Heart left ventricle (tissue), 16 donors: ENCODE data around the gene AGAP2. TPM values are rescaled to one million over a fixed set of nuclear protein-coding genes. Genes with fewer than 3 reads are reported as not detected.
"Not testable (repeated sequence)": the region's sequence is repeated elsewhere in the genome, so short reads cannot be mapped to it uniquely, and the experiment has no call there.

Experiments used
- ATAC-seq, 4 donors: fragments of 200-7000 bp; cut with Tn5 transposase; one replicate each; pipeline ENCODE4 v1.9.1; 2020 to 2022; ENCODE audit warnings: moderate library complexity in 4 of 4, mild to moderate bottlenecking in 3 of 4, moderate number of reproducible peaks in 1 of 4
- DNase-seq, 5 donors: peaks; one replicate each; pipeline ENCODE4 v3.0.0-alpha.2; 2020
- H3K27ac ChIP-seq, 12 donors: fragments of 200-600 bp; sonication (generic) in 4 of 12; one replicate each; pipeline versions ENCODE4 v1.5.0 to v1.8.0; 2016 to 2022; ENCODE audit warnings: mild to moderate bottlenecking in 2 of 12
- H3K27me3 ChIP-seq, 9 donors: fragments of 200-600 bp; sonication (generic) in 2 of 9; one replicate each; pipeline versions ENCODE4 v1.5.1 to v1.8.0; 2016 to 2022; ENCODE audit warnings: mild to moderate bottlenecking in 3 of 9
- H3K36me3 ChIP-seq, 9 donors: fragments of 200-600 bp; sonication (generic) in 2 of 9; one replicate each; pipeline versions ENCODE4 v1.5.0 to v1.8.0; 2018 to 2022; ENCODE audit warnings: mild to moderate bottlenecking in 2 of 9
- H3K4me1 ChIP-seq, 12 donors: fragments of 200-600 bp; sonication (generic) in 4 of 12; one replicate each; pipeline versions ENCODE4 v1.5.0 to v1.8.0; 2016 to 2022; ENCODE audit warnings: mild to moderate bottlenecking in 3 of 12
- H3K4me3 ChIP-seq, 12 donors: fragments of 200-600 bp; sonication (generic) in 4 of 12; one replicate each; pipeline versions ENCODE4 v1.5.0 to v1.8.0; 2017 to 2022; ENCODE audit warnings: mild to moderate bottlenecking in 9 of 12, moderate library complexity in 4 of 12
- H3K9me3 ChIP-seq, 12 donors: fragments of 200-600 bp; sonication (generic) in 4 of 12; one replicate each; pipeline versions ENCODE4 v1.5.0 to v1.8.0; 2016 to 2022; ENCODE audit warnings: mild to moderate bottlenecking in 1 of 12
- POLR2A ChIP-seq, 2 donors: fragments of 450-650 bp; IDR thresholded peaks; one replicate each; pipeline ENCODE4 v1.6.1; 2017; ENCODE audit warnings: antibody characterized with exemption in 2 of 2, mild to moderate bottlenecking in 2 of 2, moderate library complexity in 2 of 2
- WGBS, 4 donors: extraction: QIAGEN DNeasy Blood & Tissue Kit in 2 of 4; methylation state at CpG; one replicate each; pipeline versions ENCODE4 v1.1.5 to v1.1.7; 2013 to 2018; 5-methylcytosine and 5-hydroxymethylcytosine counted together
- intact Hi-C, 10 donors: fragments of 100-400 bp; cut with DNase I; formaldehyde crosslinking; loops; one replicate each; pipeline versions ENCODE4 v1.11.1 to v1.14.2; 2022
- polyA plus RNA-seq, 2 donors: library from polyadenylated mRNA; stranded (reverse); fragments of 200-250 nt; gene quantifications; one replicate each; pipeline ENCODE4 v1.2.3, GENCODE V29; 2013
- total RNA-seq, 9 donors: library from RNA; depleted of rRNA in 2 of 9; stranded (reverse); fragments of >200 nt in 2 of 9; fragmentation: NEBNext Ultra II Directional in 3 of 9; extraction: Animal tissue kit (Norgen Biotek cat#: 25700) in 3 of 9; gene quantifications; one replicate each; pipeline versions ENCODE4 v1.1.0 to v1.2.4, GENCODE V29; 2016 to 2023
- TF ChIP-seq, protein P1 (sequence below), 12 donors: fragments of 200-600 bp; sonication (generic) in 4 of 12; IDR thresholded peaks; one replicate each; pipeline versions ENCODE4 v1.5.0 to v1.8.0; 2018 to 2022; ENCODE audit warnings: antibody characterized with exemption in 12 of 12, mild to moderate bottlenecking in 5 of 12
- donor health status: ischemic (EF 13 %, LVEDD 7.1; RV severe dilation, severe dysfunction).
- donor health status: healthy with polysubstance abuse.
- donor health status: DM: no; HTN: yes; CAD: no.
- donor health status: DM: no; HTN: no; CAD: no.
- donor health status: ischemic (EF 25% LVEDD 6.9; RV normal size, moderate dysfunction).
- donor health status: ischemic (EF 25% LVEDD 5.7; RV mildly dilated, moderate dysfunction).
- donor health status: healthy.
- donor health status: DM: yes; HTN: yes; CAD: no.
- donor health status: ischemic (EF 35%, LVEDD 5.7; RV mildly dilated, moderate dysfunction).
- donor health status: nonischemic (EF 11% LVEDD 7.7; RV severe dilation, severe dysfunction).
- donor health status: DM: yes; HTN: yes; CAD: no.
- donor health status: PGD.
- donor health status: ischemic (EF 29% LVEDD 5.4; RV normal size, mild dysfunction).
- donor health status: nonischemic (EF 23%, LVEDD 6.1; RV moderate dilation, normal function).

Gene AGAP2
- total and polyA plus RNA-seq, 11 donors = 3.9 to 12.0 (median 5.5) TPM

GRCh38 chr12:57692500-57692899 is 46.0 kb downstream of the AGAP2 start:
- Histone ChIP-seq H3K27ac (no peak overlapping the region), H3K9me3 (peaks cover 0 to 4% (median 0%) of the 10 kb centered on the region in 12 donors), H3K36me3 (peaks cover 0 to 24% (median 20%) of the 10 kb centered on the region in 9 donors), H3K4me1 (peaks cover 0 to 15% (median 10%) of the 10 kb centered on the region in 12 donors), H3K4me3 (no peak overlapping the region), H3K27me3 (peaks cover 0 to 9% (median 0%) of the 10 kb centered on the region in 9 donors)
- ATAC-seq (no peak), DNase-seq (no peak)
- TF ChIP-seq, protein P1, sequence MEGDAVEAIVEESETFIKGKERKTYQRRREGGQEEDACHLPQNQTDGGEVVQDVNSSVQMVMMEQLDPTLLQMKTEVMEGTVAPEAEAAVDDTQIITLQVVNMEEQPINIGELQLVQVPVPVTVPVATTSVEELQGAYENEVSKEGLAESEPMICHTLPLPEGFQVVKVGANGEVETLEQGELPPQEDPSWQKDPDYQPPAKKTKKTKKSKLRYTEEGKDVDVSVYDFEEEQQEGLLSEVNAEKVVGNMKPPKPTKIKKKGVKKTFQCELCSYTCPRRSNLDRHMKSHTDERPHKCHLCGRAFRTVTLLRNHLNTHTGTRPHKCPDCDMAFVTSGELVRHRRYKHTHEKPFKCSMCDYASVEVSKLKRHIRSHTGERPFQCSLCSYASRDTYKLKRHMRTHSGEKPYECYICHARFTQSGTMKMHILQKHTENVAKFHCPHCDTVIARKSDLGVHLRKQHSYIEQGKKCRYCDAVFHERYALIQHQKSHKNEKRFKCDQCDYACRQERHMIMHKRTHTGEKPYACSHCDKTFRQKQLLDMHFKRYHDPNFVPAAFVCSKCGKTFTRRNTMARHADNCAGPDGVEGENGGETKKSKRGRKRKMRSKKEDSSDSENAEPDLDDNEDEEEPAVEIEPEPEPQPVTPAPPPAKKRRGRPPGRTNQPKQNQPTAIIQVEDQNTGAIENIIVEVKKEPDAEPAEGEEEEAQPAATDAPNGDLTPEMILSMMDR (IDR thresholded peaks at IDR 0.05) = no peak
- TF ChIP-seq POLR2A (IDR thresholded peaks at IDR 0.05) = no peak
- intact Hi-C loops = loop anchor here in 3 of 10 donors (5.0 to 10.0 kb wide), 3 partner anchors 60 to 110 kb away; partner anchors contain the start of gene CDK4 (in 1 of the 3)
- 87 to 93% (median 92%) methylated on average over 15 of the region's 15 CpGs for WGBS, 4 donors

DNA sequence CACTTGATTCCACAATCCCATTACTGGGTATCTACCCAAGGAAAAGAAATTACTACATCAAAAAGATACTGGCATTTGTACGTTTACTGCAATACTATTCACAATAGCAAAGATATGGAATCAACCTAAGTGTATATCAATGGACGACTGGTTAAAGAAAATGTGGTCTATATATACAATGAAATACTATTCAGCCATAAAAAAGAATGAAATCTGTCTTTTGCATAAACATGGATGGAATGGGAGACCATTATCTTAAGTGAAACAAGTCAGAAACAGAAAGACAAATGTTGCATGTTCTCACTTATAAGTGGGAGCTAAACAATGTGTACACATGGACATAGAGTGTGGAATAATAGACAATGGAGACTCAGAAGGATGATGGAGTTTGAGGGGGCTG is 49.6 kb downstream of the AGAP2 start:
- intact Hi-C loops = no loop called here
- WGBS, 4 donors = 43 to 59% (median 58%) methylated on average over 2 of the region's 2 CpGs
- TF ChIP-seq, protein P1 (IDR thresholded peaks at IDR 0.05) = no peak

DNA sequence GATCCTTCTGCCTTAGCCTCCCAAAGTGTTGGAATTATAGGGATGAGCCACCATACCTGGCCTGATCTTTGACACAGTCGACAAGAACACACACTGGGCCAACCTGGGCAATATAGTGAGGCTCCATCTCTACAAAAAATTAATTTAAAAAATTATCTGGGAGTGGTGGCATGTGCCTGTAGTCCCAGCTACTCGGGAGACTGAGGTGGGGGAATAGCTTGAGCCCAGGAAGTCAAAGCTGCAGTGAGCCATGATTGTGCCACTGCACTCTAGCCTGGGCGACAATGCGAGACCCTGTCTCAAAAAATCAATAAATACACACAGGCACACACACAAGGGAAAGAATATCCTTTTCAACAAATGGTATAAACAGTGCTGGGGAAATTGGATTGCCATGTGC is 50.7 kb downstream of the AGAP2 start:
- Histone ChIP-seq H3K4me3 (no peak overlapping the region), H3K27ac (no peak overlapping the region), H3K36me3 (no peaks in the 10 kb centered on the region), H3K27me3 (peaks cover 0 to 37% (median 3%) of the 10 kb centered on the region in 9 donors), H3K4me1 (no peaks in the 10 kb centered on the region), H3K9me3 (peaks cover 0 to 4% (median 0%) of the 10 kb centered on the region in 12 donors)
- DNase-seq (no peak), ATAC-seq (no peak)
- TF ChIP-seq POLR2A (IDR thresholded peaks at IDR 0.05) = no peak
- TF ChIP-seq, protein P1 (IDR thresholded peaks at IDR 0.05) = no peak
- intact Hi-C loops = no loop called here
- WGBS, 4 donors = 72 to 84% (median 76%) methylated on average over 4 of the region's 4 CpGs

More for the DNA sequence above, 49.6 kb downstream of the AGAP2 start:
- Histone ChIP-seq H3K27ac (no peak overlapping the region), H3K9me3 (peaks cover 0 to 4% (median 0%) of the 10 kb centered on the region in 12 donors), H3K36me3 (no peaks in the 10 kb centered on the region), H3K4me3 (no peak overlapping the region), H3K4me1 (peaks cover 0 to 5% (median 0%) of the 10 kb centered on the region in 12 donors), H3K27me3 (peaks cover 0 to 37% (median 3%) of the 10 kb centered on the region in 9 donors)
- no peak for DNase-seq
- ATAC-seq = no peak

DNA sequence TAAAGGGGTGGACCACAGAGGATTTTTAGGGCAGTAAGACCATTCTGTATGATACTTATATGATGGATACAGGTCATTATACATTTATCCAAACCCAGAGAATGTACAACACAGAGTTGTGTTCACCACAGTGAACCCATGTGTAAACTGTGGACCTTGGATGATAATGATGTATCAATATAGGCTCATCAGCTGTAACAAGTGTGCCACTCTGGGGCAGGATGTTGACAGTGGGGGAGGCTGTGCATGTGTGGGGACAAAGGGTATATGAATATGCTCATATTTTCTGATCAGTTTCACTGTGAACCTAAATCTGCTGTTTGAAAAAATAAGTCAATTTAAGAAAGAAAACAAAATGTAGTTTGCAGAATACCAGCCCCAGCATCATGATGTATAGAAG is 58.8 kb downstream of the AGAP2 start:
- TF ChIP-seq, protein P1 (IDR thresholded peaks at IDR 0.05) = no peak
- no peak for TF ChIP-seq POLR2A (IDR thresholded peaks at IDR 0.05)
- DNase-seq = no peak
- Histone ChIP-seq H3K36me3 (no peaks in the 10 kb centered on the region), H3K27me3 (peaks cover 0 to 5% (median 0%) of the 10 kb centered on the region in 9 donors), H3K4me3 (no peak overlapping the region), H3K9me3 (peaks cover 0 to 16% (median 3%) of the 10 kb centered on the region in 12 donors), H3K4me1 (no peaks in the 10 kb centered on the region), H3K27ac (no peak overlapping the region)
- intact Hi-C loops = no loop called here
- ATAC-seq = no peak

DNA sequence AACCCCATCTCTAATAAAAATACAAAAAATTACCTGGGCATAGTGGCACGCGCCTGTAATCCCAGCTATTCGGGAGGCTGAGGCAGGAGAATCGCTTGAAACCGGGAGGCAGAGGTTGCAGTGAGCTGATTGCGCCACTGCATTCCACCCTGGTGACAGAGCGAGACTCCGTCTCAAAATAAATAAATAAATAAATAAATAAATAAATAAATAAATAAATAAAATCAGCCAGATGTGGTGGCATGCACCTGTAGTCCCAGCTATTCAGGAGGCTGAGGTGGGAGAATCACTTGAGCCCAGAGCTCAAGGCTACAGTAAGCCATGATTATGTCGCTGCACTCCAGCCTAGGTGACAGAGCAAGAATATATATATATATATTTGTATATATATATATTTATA is 60.6 kb downstream of the AGAP2 start:
- 89 to 95% (median 93%) methylated on average over 9 of the region's 9 CpGs for WGBS, 4 donors

More for the DNA sequence above, 60.6 kb downstream of the AGAP2 start:
- H3K36me3 ChIP-seq, H3K27me3 ChIP-seq, H3K4me1 ChIP-seq, H3K4me3 ChIP-seq, H3K27ac ChIP-seq, ATAC-seq, DNase-seq, intact Hi-C loops: not testable (repeated sequence)
- peaks cover 0 to 16% (median 3%) of the 10 kb centered on the region in 12 donors for H3K9me3 ChIP-seq
